D721Med (cell line): ENCODE results near the gene KRT32.

ENCODE experiments used
- DNase-seq: peaks from one replicate; pipeline ENCODE4 v3.0.0; 2011; ENCODE audit warnings: low spot score; ENCODE audit not compliant: insufficient read length
- FAIRE-seq: peaks from 2 replicates; lab custom pipeline; 2011; peaks lifted over from hg19 to GRCh38; lab: Jason Lieb, UNC
- CTCF ChIP-seq: IDR thresholded peaks from 2 replicates; pipeline ENCODE4 v1.5.1; 2012; ENCODE audit warnings: mild to moderate bottlenecking, control low read depth; ENCODE audit not compliant: insufficient read depth; ENCODE audit errors: missing control alignments

KRT32 gene

GRCh38 chr17:41466988-41467387 is at the start of gene KRT32:
TSS of gene KRT32 (minus strand) at chr17:41467386. CDS start at chr17:41467325, 61 bp downstream.
- FAIRE-seq: no peak
- TF ChIP-seq CTCF: no peak
- DNase-seq: no peak

- no peak for DNase-seq
- no peak for TF ChIP-seq CTCF
- FAIRE-seq: no peak
Measured at GRCh38 chr17:41516830-41517283, 49.7 kb upstream of the KRT32 start.

- DNase-seq: no peak
- TF ChIP-seq CTCF: no peak
- no peak for FAIRE-seq
Measured at GRCh38 chr17:41516147-41516829, 49.1 kb upstream of the KRT32 start.

GRCh38 chr17:41513168-41513547 is 46.0 kb upstream of the KRT32 start:
- DNase-seq (no peak), FAIRE-seq (no peak)
- TF ChIP-seq CTCF: no peak

GRCh38 chr17:41512546-41513167 is 45.5 kb upstream of the KRT32 start:
- no peak for TF ChIP-seq CTCF
- FAIRE-seq (no peak), DNase-seq (no peak)

GRCh38 chr17:41511716-41512115 is 44.5 kb upstream of the KRT32 start:
- DNase-seq (no peak), FAIRE-seq (no peak)
- no peak for TF ChIP-seq CTCF

- no peak for FAIRE-seq
- no peak for DNase-seq
- TF ChIP-seq CTCF: no peak
Measured at GRCh38 chr17:41511116-41511515, 43.9 kb upstream of the KRT32 start.
